ENCODE data around the gene DUSP2.
A peak's percentile ranks its signal among the peaks of the same experiment; 100 is the strongest.
"Not testable (repeated sequence)": the region's sequence is repeated elsewhere in the genome, so short reads cannot be mapped to it uniquely, and the experiment has no call there.

Gene DUSP2

GRCh38 chr2:96144481-96145035 lies 682 bp downstream of the DUSP2 start:
- 1% methylated on average over 29 of the region's 35 CpGs for WGBS (ENCODE audit: insufficient coverage)
- Histone ChIP-seq H3K27me3 (replicated peaks in 2 of 5; ENCODE audit: control insufficient read depth in 4 of 5, insufficient read depth in 5 of 5, low read length in 4 of 5) (no peaks in the 10 kb centered on the region), H3K9me3 (ENCODE audit: control extremely low read depth in 1 of 5, control insufficient read depth in 4 of 5, insufficient read depth in 2 of 5, low read depth in 1 of 5, low read length in 4 of 5) (no peaks in the 10 kb centered on the region), H3K27ac (ENCODE audit: insufficient read depth in 1 of 2, low read depth in 1 of 2, low read length in 2 of 2, poor library complexity in 1 of 2, severe bottlenecking in 2 of 2) (no peak overlapping the region), H3K4me1 (ENCODE audit: control extremely low read depth in 1 of 4, control insufficient read depth in 4 of 4, insufficient read depth in 4 of 4, low read length in 3 of 4) (peaks cover 10 to 71% (median 66%) of the 10 kb centered on the region in 4 experiments), H3K36me3 (ENCODE audit: control insufficient read depth in 4 of 4, insufficient read depth in 4 of 4, low read length in 3 of 4) (peaks cover 0 to 22% (median 2%) of the 10 kb centered on the region in 4 experiments), H3K4me3 (ENCODE audit: control insufficient read depth in 1 of 7, extremely low read depth in 1 of 7, insufficient read depth in 4 of 7, low read depth in 2 of 7, low read length in 6 of 7) (peak overlapping the region; percentile 52 to 80 (median 69))
- DNase-seq = no peak
- POLR2A ChIA-PET = interaction anchor here (0.6 to 1.3 kb wide), 5 partner anchors 20 to 365 kb away, joined by 3 to 10 read pairs (median 5); no protein-coding TSS in a partner anchor
- CTCF ChIA-PET = interaction anchor here (1.2 to 15.8 kb wide), 3 partner anchors 26 to 117 kb away, joined by 3 to 346 read pairs (median 4); no protein-coding TSS in a partner anchor

DNA sequence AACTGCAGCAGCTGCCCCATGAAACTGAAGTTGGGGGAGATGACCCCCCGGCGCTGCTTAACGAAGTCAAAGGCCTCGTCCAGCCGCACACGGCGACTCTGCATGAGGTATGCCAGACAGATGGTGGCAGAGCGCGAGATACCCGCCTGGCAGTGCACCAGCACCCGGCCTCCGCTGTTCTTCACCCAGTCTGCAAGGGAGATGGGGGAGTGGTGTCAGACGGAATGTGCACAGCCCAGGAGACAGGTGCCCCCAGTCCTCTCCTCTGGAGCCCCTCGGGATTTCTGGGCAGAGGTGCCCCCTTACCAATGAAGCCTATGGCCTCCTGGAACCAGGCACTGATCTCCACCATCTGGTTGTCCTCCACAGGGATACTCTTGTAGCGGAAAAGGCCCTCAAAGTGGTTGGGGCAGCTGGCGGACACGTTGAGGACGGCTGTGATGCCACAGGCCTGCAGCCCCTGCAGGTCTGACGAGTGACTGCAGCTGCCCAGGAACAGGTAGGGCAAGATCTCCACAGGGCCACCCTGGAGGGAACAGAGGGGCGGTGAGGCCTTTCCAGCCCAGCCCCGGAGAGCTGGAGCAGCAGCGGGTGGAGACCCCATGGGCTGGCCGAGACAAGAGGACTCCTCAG lies 1.3 kb downstream of the DUSP2 start:
- peak in 1 of 3 donors; percentile 27 for DNase-seq
- ChIA-PET CTCF (interaction anchor here (1.0 to 15.8 kb wide), 8 partner anchors 23 to 118 kb away, joined by 3 to 346 read pairs (median 3); no protein-coding TSS in a partner anchor), POLR2A (interaction anchor here (0.9 to 1.3 kb wide), 2 partner anchors 20 to 30 kb away, joined by 3 to 5 read pairs; no protein-coding TSS in a partner anchor)
- peak overlapping the region; percentile 52 to 80 (median 69) for H3K4me3 ChIP-seq (ENCODE audit: control insufficient read depth in 1 of 7, extremely low read depth in 1 of 7, insufficient read depth in 4 of 7, low read depth in 2 of 7, low read length in 6 of 7)
- no peak overlapping the region for H3K27ac ChIP-seq (ENCODE audit: insufficient read depth in 1 of 2, low read depth in 1 of 2, low read length in 2 of 2, poor library complexity in 1 of 2, severe bottlenecking in 2 of 2)
- WGBS (ENCODE audit: insufficient coverage) = 88% methylated on average over 18 of the region's 23 CpGs
- peaks cover 7 to 69% (median 63%) of the 10 kb centered on the region in 4 experiments for H3K4me1 ChIP-seq (ENCODE audit: control extremely low read depth in 1 of 4, control insufficient read depth in 4 of 4, insufficient read depth in 4 of 4, low read length in 3 of 4)
- H3K27me3 ChIP-seq (replicated peaks in 2 of 5; ENCODE audit: control insufficient read depth in 4 of 5, insufficient read depth in 5 of 5, low read length in 4 of 5) = no peaks in the 10 kb centered on the region
- H3K36me3 ChIP-seq (ENCODE audit: control insufficient read depth in 4 of 4, insufficient read depth in 4 of 4, low read length in 3 of 4) = peaks cover 0 to 22% (median 2%) of the 10 kb centered on the region in 4 experiments
- no peaks in the 10 kb centered on the region for H3K9me3 ChIP-seq (ENCODE audit: control extremely low read depth in 1 of 5, control insufficient read depth in 4 of 5, insufficient read depth in 2 of 5, low read depth in 1 of 5, low read length in 4 of 5)

DNA sequence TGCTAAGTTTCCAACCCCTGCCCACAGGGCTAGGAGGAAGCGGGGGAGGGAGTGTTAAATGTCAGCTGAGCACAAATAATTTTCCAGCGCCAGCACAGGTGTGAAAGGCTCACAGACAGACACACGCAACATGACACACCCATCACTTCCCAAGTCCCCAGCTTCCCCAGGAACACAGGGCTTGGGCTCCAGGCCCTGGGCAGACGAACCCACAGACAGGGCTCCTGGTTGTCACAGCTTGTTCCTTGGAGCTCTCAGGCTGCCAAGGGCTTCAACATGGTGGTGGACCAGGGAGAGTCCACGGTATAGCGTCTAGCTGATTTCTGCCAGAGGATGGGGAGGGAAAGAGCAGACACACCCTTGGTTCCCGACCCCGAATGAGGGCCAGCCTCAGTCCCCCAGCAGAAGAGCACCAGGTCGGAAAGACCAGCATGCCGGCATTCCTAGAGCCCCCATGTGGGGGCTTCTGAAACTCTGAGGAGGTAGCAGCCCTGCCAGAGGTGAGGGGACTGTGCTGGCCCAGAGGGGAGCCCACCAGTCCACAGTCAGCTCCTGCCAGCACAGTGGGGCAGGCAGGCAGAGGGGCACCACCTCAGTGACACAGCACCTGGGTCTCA lies 1.9 kb downstream of the DUSP2 start:
- peaks cover 7 to 63% (median 57%) of the 10 kb centered on the region in 4 experiments for H3K4me1 ChIP-seq (ENCODE audit: control extremely low read depth in 1 of 4, control insufficient read depth in 4 of 4, insufficient read depth in 4 of 4, low read length in 3 of 4)
- peak overlapping the region in 1 of 7 experiments; percentile 76 for H3K4me3 ChIP-seq (ENCODE audit: control insufficient read depth in 1 of 7, extremely low read depth in 1 of 7, insufficient read depth in 4 of 7, low read depth in 2 of 7, low read length in 6 of 7)
- 83% methylated on average over 9 of the region's 10 CpGs for WGBS (ENCODE audit: insufficient coverage)
- ChIA-PET POLR2A (interaction anchor here (1.0 to 1.3 kb wide), 3 partner anchors 21 to 121 kb away, joined by 3 read pairs; no protein-coding TSS in a partner anchor), CTCF (interaction anchor here (1.0 to 15.8 kb wide), 8 partner anchors 24 to 119 kb away, joined by 3 to 346 read pairs (median 3); no protein-coding TSS in a partner anchor)
- peaks cover 0 to 22% (median 2%) of the 10 kb centered on the region in 4 experiments for H3K36me3 ChIP-seq (ENCODE audit: control insufficient read depth in 4 of 4, insufficient read depth in 4 of 4, low read length in 3 of 4)
- no peak for DNase-seq
- H3K27me3 ChIP-seq (replicated peaks in 2 of 5; ENCODE audit: control insufficient read depth in 4 of 5, insufficient read depth in 5 of 5, low read length in 4 of 5) = no peaks in the 10 kb centered on the region
- no peak overlapping the region for H3K27ac ChIP-seq (ENCODE audit: insufficient read depth in 1 of 2, low read depth in 1 of 2, low read length in 2 of 2, poor library complexity in 1 of 2, severe bottlenecking in 2 of 2)
- H3K9me3 ChIP-seq (ENCODE audit: control extremely low read depth in 1 of 5, control insufficient read depth in 4 of 5, insufficient read depth in 2 of 5, low read depth in 1 of 5, low read length in 4 of 5) = no peaks in the 10 kb centered on the region

- Histone ChIP-seq H3K36me3 (ENCODE audit: control insufficient read depth in 4 of 4, insufficient read depth in 4 of 4, low read length in 3 of 4) (peaks cover 0 to 22% (median 2%) of the 10 kb centered on the region in 4 experiments), H3K4me3 (ENCODE audit: control insufficient read depth in 1 of 7, extremely low read depth in 1 of 7, insufficient read depth in 4 of 7, low read depth in 2 of 7, low read length in 6 of 7) (peak overlapping the region in 1 of 7 experiments; percentile 76), H3K4me1 (ENCODE audit: control extremely low read depth in 1 of 4, control insufficient read depth in 4 of 4, insufficient read depth in 4 of 4, low read length in 3 of 4) (peaks cover under 1 to 54% (median 48%) of the 10 kb centered on the region in 4 experiments), H3K9me3 (ENCODE audit: control extremely low read depth in 1 of 5, control insufficient read depth in 4 of 5, insufficient read depth in 2 of 5, low read depth in 1 of 5, low read length in 4 of 5) (no peaks in the 10 kb centered on the region), H3K27me3 (replicated peaks in 2 of 5; ENCODE audit: control insufficient read depth in 4 of 5, insufficient read depth in 5 of 5, low read length in 4 of 5) (no peaks in the 10 kb centered on the region), H3K27ac (ENCODE audit: insufficient read depth in 1 of 2, low read depth in 1 of 2, low read length in 2 of 2, poor library complexity in 1 of 2, severe bottlenecking in 2 of 2) (no peak overlapping the region)
- POLR2A ChIA-PET = interaction anchor here (1.0 to 1.3 kb wide), 2 partner anchors 32 to 122 kb away, joined by 3 read pairs; no protein-coding TSS in a partner anchor
- DNase-seq = no peak
- 89% methylated on average over 19 of the region's 26 CpGs for WGBS (ENCODE audit: insufficient coverage)
- CTCF ChIA-PET = interaction anchor here (0.8 to 15.8 kb wide), 8 partner anchors 7 to 112 kb away, joined by 3 to 346 read pairs (median 4); no protein-coding TSS in a partner anchor
Observed at GRCh38 chr2:96142217-96143113, 2.8 kb downstream of the DUSP2 start.

GRCh38 chr2:96141624-96141967 lies 3.6 kb downstream of the DUSP2 start:
- H3K4me1 ChIP-seq (ENCODE audit: control extremely low read depth in 1 of 4, control insufficient read depth in 4 of 4, insufficient read depth in 4 of 4, low read length in 3 of 4) = peaks cover 0 to 45% (median 39%) of the 10 kb centered on the region in 4 experiments
- POLR2A ChIA-PET; DNase-seq; H3K9me3 ChIP-seq (ENCODE audit: control extremely low read depth in 1 of 5, control insufficient read depth in 4 of 5, insufficient read depth in 2 of 5, low read depth in 1 of 5, low read length in 4 of 5); H3K27me3 ChIP-seq (replicated peaks in 2 of 5; ENCODE audit: control insufficient read depth in 4 of 5, insufficient read depth in 5 of 5, low read length in 4 of 5); H3K27ac ChIP-seq (ENCODE audit: insufficient read depth in 1 of 2, low read depth in 1 of 2, low read length in 2 of 2, poor library complexity in 1 of 2, severe bottlenecking in 2 of 2); H3K4me3 ChIP-seq (ENCODE audit: control insufficient read depth in 1 of 7, extremely low read depth in 1 of 7, insufficient read depth in 4 of 7, low read depth in 2 of 7, low read length in 6 of 7): not testable (repeated sequence)
- 100% methylated on average over 3 of the region's 5 CpGs for WGBS (ENCODE audit: insufficient coverage)
- H3K36me3 ChIP-seq (ENCODE audit: control insufficient read depth in 4 of 4, insufficient read depth in 4 of 4, low read length in 3 of 4) = peaks cover 0 to 22% (median 2%) of the 10 kb centered on the region in 4 experiments
- CTCF ChIA-PET = interaction anchor here (1.3 to 15.8 kb wide), 6 partner anchors 8 to 113 kb away, joined by 3 to 346 read pairs (median 6); no protein-coding TSS in a partner anchor

DNA sequence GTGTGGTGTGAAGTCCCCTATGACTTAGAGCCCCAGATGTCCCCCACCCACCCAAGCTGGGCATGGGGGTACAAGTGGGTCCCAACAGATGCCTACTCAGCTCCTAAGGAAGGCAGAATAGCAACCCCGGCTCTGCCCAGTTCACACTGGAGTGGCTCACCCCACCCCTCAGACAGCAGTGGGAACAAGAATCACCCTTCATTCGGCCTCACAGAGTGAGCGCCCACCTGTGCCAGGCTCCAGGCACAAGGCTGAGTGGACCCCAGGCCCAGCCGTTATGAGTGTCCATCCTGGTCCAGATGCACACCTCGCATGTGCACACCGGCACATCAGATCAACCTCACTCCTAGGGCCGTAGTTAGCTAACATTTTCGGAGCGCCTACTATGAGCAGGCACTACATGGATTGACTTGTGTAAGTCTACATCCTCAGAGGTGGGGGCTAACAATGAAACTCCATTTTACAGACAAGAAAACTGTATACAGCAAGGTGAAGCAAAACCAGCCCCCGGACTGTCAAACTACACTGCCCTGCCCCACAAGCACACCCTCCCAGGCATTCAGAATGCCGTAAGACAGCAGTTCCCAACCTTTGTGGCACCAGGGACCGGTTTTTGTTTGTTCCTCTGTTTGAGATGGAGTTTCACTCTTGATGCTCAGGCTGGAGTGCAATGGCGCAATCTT lies 4.2 kb downstream of the DUSP2 start:
- DNase-seq = no peak

More for the DNA sequence above, 4.2 kb downstream of the DUSP2 start:
- POLR2A ChIA-PET = interaction anchor here (1.0 kb wide), 1 partner anchor 120 kb away, joined by 3 read pairs; no protein-coding TSS in a partner anchor
- WGBS (ENCODE audit: insufficient coverage) = 99% methylated on average over 10 of the region's 13 CpGs
- no peaks in the 10 kb centered on the region for H3K9me3 ChIP-seq (ENCODE audit: control extremely low read depth in 1 of 5, control insufficient read depth in 4 of 5, insufficient read depth in 2 of 5, low read depth in 1 of 5, low read length in 4 of 5)
- H3K4me3 ChIP-seq (ENCODE audit: control insufficient read depth in 1 of 7, extremely low read depth in 1 of 7, insufficient read depth in 4 of 7, low read depth in 2 of 7, low read length in 6 of 7) = no peak overlapping the region
- peaks cover 0 to 40% (median 34%) of the 10 kb centered on the region in 4 experiments for H3K4me1 ChIP-seq (ENCODE audit: control extremely low read depth in 1 of 4, control insufficient read depth in 4 of 4, insufficient read depth in 4 of 4, low read length in 3 of 4)
- CTCF ChIA-PET = interaction anchor here (1.1 to 15.8 kb wide), 8 partner anchors 9 to 126 kb away, joined by 4 to 346 read pairs (median 6); partner anchors contain the start of genes CIAO1 and TMEM127
- peaks cover 0 to under 1% (median 0%) of the 10 kb centered on the region in 5 experiments for H3K27me3 ChIP-seq (replicated peaks in 2 of 5; ENCODE audit: control insufficient read depth in 4 of 5, insufficient read depth in 5 of 5, low read length in 4 of 5)
- peaks cover 0 to 22% (median 2%) of the 10 kb centered on the region in 4 experiments for H3K36me3 ChIP-seq (ENCODE audit: control insufficient read depth in 4 of 4, insufficient read depth in 4 of 4, low read length in 3 of 4)
- no peak overlapping the region for H3K27ac ChIP-seq (ENCODE audit: insufficient read depth in 1 of 2, low read depth in 1 of 2, low read length in 2 of 2, poor library complexity in 1 of 2, severe bottlenecking in 2 of 2)
